OCI-LY7 (cell line): Measurements from ENCODE around the gene RBSN.

Source experiments
- EZH2phosphoT487 ChIP-seq: fragments of 200-600 bp; sonication (generic); IDR thresholded peaks from 2 replicates; pipeline ENCODE4 v1.6.1; 2018; ENCODE audit warnings: low read depth, borderline replicate concordance, mild to moderate bottlenecking, mixed run types, antibody characterized with exemption, low read length, moderate library complexity, mixed read lengths
- TF ChIP-seq, protein P1 (sequence below): fragments of 200-600 bp; sonication (generic); conservative IDR thresholded peaks from 2 replicates; pipeline ENCODE4 v1.5.1; 2014; ENCODE audit warnings: mild to moderate bottlenecking, antibody characterized with exemption, low read length, moderate library complexity, mixed read lengths

GRCh38 chr3:15102836-15103235 is 3.9 kb upstream of the RBSN start:
- TF ChIP-seq, protein P1, sequence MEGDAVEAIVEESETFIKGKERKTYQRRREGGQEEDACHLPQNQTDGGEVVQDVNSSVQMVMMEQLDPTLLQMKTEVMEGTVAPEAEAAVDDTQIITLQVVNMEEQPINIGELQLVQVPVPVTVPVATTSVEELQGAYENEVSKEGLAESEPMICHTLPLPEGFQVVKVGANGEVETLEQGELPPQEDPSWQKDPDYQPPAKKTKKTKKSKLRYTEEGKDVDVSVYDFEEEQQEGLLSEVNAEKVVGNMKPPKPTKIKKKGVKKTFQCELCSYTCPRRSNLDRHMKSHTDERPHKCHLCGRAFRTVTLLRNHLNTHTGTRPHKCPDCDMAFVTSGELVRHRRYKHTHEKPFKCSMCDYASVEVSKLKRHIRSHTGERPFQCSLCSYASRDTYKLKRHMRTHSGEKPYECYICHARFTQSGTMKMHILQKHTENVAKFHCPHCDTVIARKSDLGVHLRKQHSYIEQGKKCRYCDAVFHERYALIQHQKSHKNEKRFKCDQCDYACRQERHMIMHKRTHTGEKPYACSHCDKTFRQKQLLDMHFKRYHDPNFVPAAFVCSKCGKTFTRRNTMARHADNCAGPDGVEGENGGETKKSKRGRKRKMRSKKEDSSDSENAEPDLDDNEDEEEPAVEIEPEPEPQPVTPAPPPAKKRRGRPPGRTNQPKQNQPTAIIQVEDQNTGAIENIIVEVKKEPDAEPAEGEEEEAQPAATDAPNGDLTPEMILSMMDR = no peak
- no peak for TF ChIP-seq EZH2phosphoT487
